Fibroblast of lung (primary cell): ENCODE data around the gene ARHGEF19.

Experiments
- CTCF ChIP-seq, 2 donors: IDR thresholded peaks in 1 of 2; conservative IDR thresholded peaks in 1 of 2; 1 replicate in 1 of 2; 2 replicates in 1 of 2; pipeline ENCODE4 v1.5.1; 2011 to 2012; ENCODE audit warnings: low read length in 2 of 2, control low read depth in 1 of 2, inconsistent platforms in 1 of 2, low read depth in 1 of 2, mild to moderate bottlenecking in 1 of 2
- EZH2 ChIP-seq: IDR thresholded peaks from 2 replicates; pipeline ENCODE4 v1.5.1; 2012; ENCODE audit warnings: low read length, control low read depth, mild to moderate bottlenecking; ENCODE audit errors: missing control alignments

- TF ChIP-seq CTCF (conservative IDR thresholded peaks at IDR 0.05 in 1 of 2, IDR thresholded peaks at IDR 0.05 in 1 of 2; ENCODE audit: low read depth in 1 of 2, low read length in 2 of 2) (no peak), EZH2 (no peak)
These were observed 33.2 kb upstream of the ARHGEF19 start for GRCh38 chr1:16245476-16246196.
